AG10803 (cell line): ENCODE data around the gene CEP57L1.
A peak's percentile ranks its signal among the peaks of the same experiment; 100 is the strongest.
"Not testable (repeated sequence)": the region's sequence is repeated elsewhere in the genome, so short reads cannot be mapped to it uniquely, and the experiment has no call there.

Source experiments
- DNase-seq: peaks from one replicate; pipeline ENCODE4 v3.0.0; 2010; ENCODE audit warnings: low read depth
- H3K4me3 ChIP-seq: 2 replicates; pipeline ENCODE4 v1.5.1; 2011; ENCODE audit warnings: mild to moderate bottlenecking, low read length, control low read depth
- TF ChIP-seq, protein P1 (sequence below): conservative IDR thresholded peaks from 2 replicates; pipeline ENCODE4 v1.5.1; 2011; ENCODE audit warnings: mild to moderate bottlenecking, low read length, control low read depth, inconsistent platforms

CEP57L1 gene

DNA sequence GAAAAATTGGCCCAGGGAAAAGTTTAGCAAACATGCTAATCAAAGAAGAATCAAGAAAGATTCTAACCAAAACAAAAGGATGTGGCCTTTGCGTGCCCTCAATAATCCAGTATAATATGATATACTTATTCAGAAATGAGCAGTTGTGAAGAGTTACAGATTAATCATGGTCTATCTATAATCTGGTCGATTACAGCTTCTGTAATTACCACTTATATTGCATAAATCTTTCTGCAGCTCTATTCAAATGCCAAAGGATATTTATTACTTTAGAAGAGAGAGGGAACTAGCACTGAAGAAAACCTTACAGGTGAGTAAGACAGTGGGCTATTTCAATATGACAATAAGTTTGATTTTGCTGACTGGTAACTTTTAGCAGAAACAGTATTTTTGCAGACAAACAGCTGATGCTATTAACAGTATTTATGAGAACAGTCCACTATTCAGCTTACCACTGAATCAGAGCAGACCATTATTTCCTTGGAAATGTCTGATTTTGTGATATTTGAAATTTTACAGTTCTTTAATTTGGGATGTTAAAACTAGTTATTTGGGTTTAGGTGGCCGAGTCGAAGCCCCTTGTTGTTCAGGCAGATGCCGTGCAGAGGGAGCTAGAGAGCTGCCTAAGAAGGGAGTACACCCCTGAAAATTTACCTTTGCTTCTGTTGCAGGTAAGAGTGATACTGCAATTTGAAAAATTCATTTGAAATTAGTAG, 92.2 kb downstream of the CEP57L1 start:
- peak; percentile 21 for DNase-seq
- no peak overlapping the region for H3K4me3 ChIP-seq
- TF ChIP-seq, protein P1, sequence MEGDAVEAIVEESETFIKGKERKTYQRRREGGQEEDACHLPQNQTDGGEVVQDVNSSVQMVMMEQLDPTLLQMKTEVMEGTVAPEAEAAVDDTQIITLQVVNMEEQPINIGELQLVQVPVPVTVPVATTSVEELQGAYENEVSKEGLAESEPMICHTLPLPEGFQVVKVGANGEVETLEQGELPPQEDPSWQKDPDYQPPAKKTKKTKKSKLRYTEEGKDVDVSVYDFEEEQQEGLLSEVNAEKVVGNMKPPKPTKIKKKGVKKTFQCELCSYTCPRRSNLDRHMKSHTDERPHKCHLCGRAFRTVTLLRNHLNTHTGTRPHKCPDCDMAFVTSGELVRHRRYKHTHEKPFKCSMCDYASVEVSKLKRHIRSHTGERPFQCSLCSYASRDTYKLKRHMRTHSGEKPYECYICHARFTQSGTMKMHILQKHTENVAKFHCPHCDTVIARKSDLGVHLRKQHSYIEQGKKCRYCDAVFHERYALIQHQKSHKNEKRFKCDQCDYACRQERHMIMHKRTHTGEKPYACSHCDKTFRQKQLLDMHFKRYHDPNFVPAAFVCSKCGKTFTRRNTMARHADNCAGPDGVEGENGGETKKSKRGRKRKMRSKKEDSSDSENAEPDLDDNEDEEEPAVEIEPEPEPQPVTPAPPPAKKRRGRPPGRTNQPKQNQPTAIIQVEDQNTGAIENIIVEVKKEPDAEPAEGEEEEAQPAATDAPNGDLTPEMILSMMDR: peak; percentile 99

DNA sequence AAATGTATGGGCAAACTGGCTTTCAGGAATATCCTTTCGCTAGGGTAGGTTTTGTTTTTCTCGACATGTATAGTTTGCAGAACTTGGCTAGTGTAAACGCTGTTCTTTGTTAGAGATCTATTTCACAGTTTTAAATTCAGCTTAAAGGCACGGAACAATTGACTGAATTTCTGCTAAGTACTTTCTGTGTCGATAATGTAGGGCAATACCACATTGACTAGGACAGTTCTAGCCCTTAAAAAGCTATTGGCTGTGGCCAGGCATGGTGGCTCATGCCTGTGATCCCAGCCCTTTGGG, 92.8 kb downstream of the CEP57L1 start:
- TF ChIP-seq, protein P1: no peak
- DNase-seq: no peak
- H3K4me3 ChIP-seq: no peak overlapping the region

DNA sequence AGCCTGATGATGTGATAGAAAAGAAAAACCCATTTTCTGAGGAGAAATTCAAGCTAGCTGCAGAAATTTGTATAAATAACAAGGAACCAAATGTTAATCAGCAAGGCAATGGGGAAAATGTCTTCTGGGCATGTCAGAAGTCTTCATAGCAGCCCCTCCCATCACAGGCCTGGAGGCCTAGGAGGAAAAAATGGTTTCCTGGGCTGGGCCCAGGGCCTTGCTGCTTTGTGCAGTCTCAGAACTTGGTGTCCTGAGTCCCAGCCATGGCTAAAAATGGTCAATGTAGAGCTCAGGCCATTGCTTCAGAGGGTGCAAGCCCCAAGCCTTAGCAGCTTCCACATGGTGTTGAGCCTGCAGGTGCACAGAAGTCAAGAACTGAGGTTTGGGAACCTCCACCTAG, 96.1 kb downstream of the CEP57L1 start:
- not testable (repeated sequence) for DNase-seq, H3K4me3 ChIP-seq

DNA sequence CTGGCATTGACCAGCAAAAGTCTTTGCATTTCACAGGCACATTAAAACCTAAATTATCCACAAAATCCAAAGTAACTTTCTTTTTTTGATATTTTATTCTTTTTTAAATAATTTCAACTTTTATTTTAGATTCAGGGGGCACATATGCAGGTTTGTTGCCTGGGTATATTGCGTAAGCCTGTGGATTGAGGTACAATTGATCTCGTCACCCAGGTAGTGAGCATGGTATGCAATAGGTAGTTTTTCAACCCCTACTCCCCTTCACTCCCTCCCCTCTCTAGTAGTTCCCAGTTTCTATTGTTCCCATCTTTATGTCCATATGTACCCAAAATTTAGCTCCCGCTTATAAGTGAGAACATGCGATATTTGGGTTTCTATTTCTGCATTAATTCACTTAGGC, 97.6 kb downstream of the CEP57L1 start:
- H3K4me3 ChIP-seq: no peak overlapping the region
- TF ChIP-seq, protein P1: no peak
- DNase-seq: no peak

DNA sequence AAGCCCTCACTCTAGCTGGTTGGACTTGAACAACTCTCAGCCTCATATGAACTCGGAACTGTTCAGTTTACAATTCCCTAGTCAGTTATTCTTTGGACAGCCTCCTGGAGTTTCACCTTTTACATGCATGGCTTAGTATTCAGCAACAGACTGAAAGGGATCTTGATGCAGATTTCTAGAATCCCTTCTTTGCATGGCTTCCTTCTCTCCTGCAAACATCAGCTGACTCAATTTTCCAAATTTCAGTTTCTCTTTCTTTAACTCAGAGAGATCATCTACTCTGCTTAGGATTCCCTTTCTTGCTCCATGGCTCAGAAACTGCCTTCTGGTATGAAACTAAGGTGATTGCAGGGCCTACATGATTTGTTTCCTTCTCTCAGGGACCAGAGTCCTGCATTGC, 99.6 kb downstream of the CEP57L1 start:
- TF ChIP-seq, protein P1: no peak
- H3K4me3 ChIP-seq: no peak overlapping the region
- no peak for DNase-seq

- no peak for DNase-seq
- TF ChIP-seq, protein P1: no peak
- H3K4me3 ChIP-seq: no peak overlapping the region
Observed at GRCh38 chr6:109197061-109197460, 101.8 kb downstream of the CEP57L1 start.

GRCh38 chr6:109202409-109203264, 107.3 kb downstream of the CEP57L1 start:
- peak; percentile 20 for DNase-seq
- TF ChIP-seq, protein P1: no peak
- no peak overlapping the region for H3K4me3 ChIP-seq
